Measurements from ENCODE around the gene PRDX2. TPM values are rescaled to one million over a fixed set of nuclear protein-coding genes. Genes with fewer than 3 reads are reported as not detected.
"Not testable (repeated sequence)": the region's sequence is repeated elsewhere in the genome, so short reads cannot be mapped to it uniquely, and the experiment has no call there.

Gene PRDX2
- total RNA-seq, 4 donors from 2014 or later: 211 to 436 (median 345) TPM

- DNase-seq: no peak
- Histone ChIP-seq H3K9me3 (no peaks in the 10 kb centered on the region), H3K4me3 (peak overlapping the region; percentile 18 to 70 (median 41)), H3K36me3 (no peaks in the 10 kb centered on the region), H3K27me3 (peaks cover 22 to 100% (median 35%) of the 10 kb centered on the region in 4 donors), H3K27ac (no peak overlapping the region), H3K4me1 (peaks cover 9 to 55% (median 21%) of the 10 kb centered on the region in 3 donors)
- TF ChIP-seq CTCF (IDR thresholded peaks at IDR 0.05) (no peak), POLR2A (IDR thresholded peaks at IDR 0.05) (no peak)
- WGBS, 2 donors: 0% methylated on average over 3 to 4 of the region's 87 CpGs
- intact Hi-C loops (cut with DNase I): no loop called here
Measured at GRCh38 chr19:12833738-12834565, 32.4 kb upstream of the PRDX2 start.

GRCh38 chr19:12833418-12833737 is 31.8 kb upstream of the PRDX2 start:
- H3K4me3 ChIP-seq: peak overlapping the region; percentile 18 to 70 (median 41)
- intact Hi-C loops (cut with DNase I): no loop called here
- TF ChIP-seq POLR2A (IDR thresholded peaks at IDR 0.05): no peak
- no peak for TF ChIP-seq CTCF (IDR thresholded peaks at IDR 0.05)
- H3K36me3 ChIP-seq: no peaks in the 10 kb centered on the region
- H3K4me1 ChIP-seq: peaks cover 4 to 54% (median 17%) of the 10 kb centered on the region in 3 donors
- no peak overlapping the region for H3K27ac ChIP-seq
- 0 to 14% methylated on average over 1 of the region's 5 CpGs for WGBS, 2 donors
- H3K27me3 ChIP-seq: peaks cover 22 to 100% (median 32%) of the 10 kb centered on the region in 4 donors
- H3K9me3 ChIP-seq: no peaks in the 10 kb centered on the region
- no peak for DNase-seq

DNA sequence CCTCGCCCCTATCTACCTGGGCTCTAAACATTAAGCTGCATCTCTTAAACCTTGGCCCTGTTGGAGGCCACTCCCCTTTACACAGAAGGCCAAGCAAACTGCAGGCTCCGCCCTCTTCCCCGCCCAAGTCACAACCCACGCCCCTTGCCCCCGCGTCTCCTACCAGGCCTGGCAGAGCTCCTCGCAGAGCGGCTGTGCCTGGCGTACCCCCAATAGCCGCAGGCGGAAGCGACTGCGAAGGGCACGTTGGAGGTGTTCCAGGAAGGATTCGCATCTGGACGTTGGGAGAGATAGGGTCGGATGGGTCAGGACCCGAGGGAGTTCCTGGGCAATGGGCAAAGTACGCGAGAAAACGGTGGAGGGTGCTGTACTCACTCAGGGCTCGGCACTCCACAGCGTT is 26.9 kb upstream of the PRDX2 start:
- H3K9me3 ChIP-seq: no peaks in the 10 kb centered on the region
- peaks cover 4 to 100% (median 17%) of the 10 kb centered on the region in 4 donors for H3K27me3 ChIP-seq
- DNase-seq: no peak
- H3K4me3 ChIP-seq: no peak overlapping the region
- WGBS, 2 donors: 15% methylated on average over 3 to 11 of the region's 23 CpGs
- peaks cover 5 to 34% (median 19%) of the 10 kb centered on the region in 3 donors for H3K4me1 ChIP-seq
- H3K27ac ChIP-seq: no peak overlapping the region
- intact Hi-C loops (cut with DNase I): no loop called here
- H3K36me3 ChIP-seq: no peaks in the 10 kb centered on the region
- TF ChIP-seq CTCF (IDR thresholded peaks at IDR 0.05) (no peak), POLR2A (IDR thresholded peaks at IDR 0.05) (no peak)

- H3K36me3 ChIP-seq: no peaks in the 10 kb centered on the region
- H3K27ac ChIP-seq: no peak overlapping the region
- H3K27me3 ChIP-seq: peaks cover 0 to 71% (median 8%) of the 10 kb centered on the region in 4 donors
- H3K4me1 ChIP-seq: peaks cover 5 to 20% (median 11%) of the 10 kb centered on the region in 3 donors
- TF ChIP-seq POLR2A (IDR thresholded peaks at IDR 0.05) (no peak), CTCF (IDR thresholded peaks at IDR 0.05) (peak in 1 of 6 experiments; percentile 17)
- intact Hi-C loops (cut with DNase I): no loop called here
- DNase-seq: no peak
- 7 to 14% methylated on average over 29 to 32 of the region's 46 CpGs for WGBS, 2 donors
- H3K9me3 ChIP-seq: no peaks in the 10 kb centered on the region
- H3K4me3 ChIP-seq: peak overlapping the region in 1 of 4 donors; percentile 34
Measured at GRCh38 chr19:12825254-12826131, 23.9 kb upstream of the PRDX2 start.

GRCh38 chr19:12821761-12822160 is 20.2 kb upstream of the PRDX2 start:
- H3K36me3 ChIP-seq: no peaks in the 10 kb centered on the region
- peaks cover 0 to 33% (median 7%) of the 10 kb centered on the region in 4 donors for H3K27me3 ChIP-seq
- DNase-seq: no peak
- WGBS, 2 donors: 78 to 87% methylated on average over 2 of the region's 2 CpGs
- no peak overlapping the region for H3K4me3 ChIP-seq
- TF ChIP-seq POLR2A (IDR thresholded peaks at IDR 0.05): no peak
- TF ChIP-seq CTCF (IDR thresholded peaks at IDR 0.05): no peak
- no peak overlapping the region for H3K27ac ChIP-seq
- peaks cover 5 to 8% (median 6%) of the 10 kb centered on the region in 3 donors for H3K4me1 ChIP-seq
- intact Hi-C loops (cut with DNase I): no loop called here
- H3K9me3 ChIP-seq: no peaks in the 10 kb centered on the region

- H3K27ac ChIP-seq; H3K9me3 ChIP-seq; H3K27me3 ChIP-seq; H3K4me3 ChIP-seq; DNase-seq; H3K4me1 ChIP-seq; intact Hi-C loops (cut with DNase I): not testable (repeated sequence)
- WGBS, 2 donors: 89 to 90% methylated on average over 11 of the region's 11 CpGs
- peaks cover 0 to 17% (median 0%) of the 10 kb centered on the region in 3 donors for H3K36me3 ChIP-seq
Measured at GRCh38 chr19:12817810-12818209, 16.2 kb upstream of the PRDX2 start.

DNA sequence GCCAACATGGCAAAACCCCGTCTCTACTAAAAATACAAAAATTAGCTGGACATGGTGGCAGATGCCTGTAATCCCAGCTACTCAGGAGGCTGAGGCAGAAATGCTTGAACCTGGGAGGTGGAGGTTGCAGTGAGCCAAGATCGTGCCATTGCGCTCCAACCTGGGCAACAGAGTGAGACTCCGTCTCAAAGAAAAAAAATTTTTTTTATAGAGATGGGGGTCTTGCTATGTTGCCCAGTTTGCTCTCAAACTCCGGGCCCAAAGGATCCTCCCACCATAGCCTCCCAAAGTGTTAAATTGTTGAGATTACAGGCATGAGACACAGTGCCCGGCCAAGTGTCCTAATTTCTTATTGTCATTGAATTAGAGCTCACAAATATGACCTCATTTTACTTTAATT is 15.6 kb upstream of the PRDX2 start:
- intact Hi-C loops (cut with DNase I); H3K4me3 ChIP-seq; H3K9me3 ChIP-seq; H3K27ac ChIP-seq; H3K4me1 ChIP-seq; H3K27me3 ChIP-seq; DNase-seq: not testable (repeated sequence)
- peaks cover 0 to 23% (median 0%) of the 10 kb centered on the region in 3 donors for H3K36me3 ChIP-seq
- 90 to 91% methylated on average over 6 of the region's 6 CpGs for WGBS, 2 donors

Data from esophagus squamous epithelium (tissue), 5 donors.